Measurements from ENCODE around the gene CAMSAP1.

CAMSAP1 gene

DNA sequence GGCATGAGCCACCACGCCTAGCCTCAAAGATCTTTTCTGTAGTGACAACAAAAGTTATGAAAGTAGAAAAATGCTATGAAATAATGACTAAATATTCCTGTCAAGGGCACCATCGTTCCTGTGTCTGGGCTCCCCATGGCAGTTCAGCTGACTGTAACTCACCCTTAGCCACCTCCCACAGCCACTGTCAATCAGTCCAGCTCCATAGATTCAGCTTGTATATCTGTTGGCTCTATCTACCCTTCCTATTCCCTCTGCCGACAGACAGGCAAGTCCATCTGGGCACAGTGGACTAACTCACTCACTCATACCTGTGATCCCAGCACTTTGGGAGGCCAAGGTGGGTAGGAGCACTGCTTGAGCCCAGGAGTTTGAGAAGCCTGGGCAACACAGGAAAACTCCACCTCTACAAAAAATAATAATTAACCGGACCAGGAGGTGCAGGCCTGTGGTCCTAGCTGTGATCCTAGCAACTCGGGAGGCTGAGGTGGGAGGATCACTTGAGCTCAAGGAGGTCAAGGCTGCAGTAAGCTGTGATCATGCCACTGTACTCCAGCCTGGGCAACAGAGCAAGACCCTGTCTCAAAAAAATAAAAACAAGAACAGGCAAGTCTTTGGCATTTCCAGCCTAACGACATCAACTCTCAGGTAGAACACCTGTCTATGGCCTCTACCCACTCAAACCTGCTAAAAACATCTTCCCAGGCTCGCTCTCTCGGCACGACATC is 6.2 kb downstream of the CAMSAP1 start:
- no peak for TF ChIP-seq USF1 (IDR thresholded peaks at IDR 0.05)
- no peak for TF ChIP-seq TCF12 (IDR thresholded peaks at IDR 0.05; ENCODE audit: low read depth)
- no peak for TF ChIP-seq TEAD4 (IDR thresholded peaks at IDR 0.05)
- TF ChIP-seq RAD21 (IDR thresholded peaks at IDR 0.05; ENCODE audit: low read depth): no peak

DNA sequence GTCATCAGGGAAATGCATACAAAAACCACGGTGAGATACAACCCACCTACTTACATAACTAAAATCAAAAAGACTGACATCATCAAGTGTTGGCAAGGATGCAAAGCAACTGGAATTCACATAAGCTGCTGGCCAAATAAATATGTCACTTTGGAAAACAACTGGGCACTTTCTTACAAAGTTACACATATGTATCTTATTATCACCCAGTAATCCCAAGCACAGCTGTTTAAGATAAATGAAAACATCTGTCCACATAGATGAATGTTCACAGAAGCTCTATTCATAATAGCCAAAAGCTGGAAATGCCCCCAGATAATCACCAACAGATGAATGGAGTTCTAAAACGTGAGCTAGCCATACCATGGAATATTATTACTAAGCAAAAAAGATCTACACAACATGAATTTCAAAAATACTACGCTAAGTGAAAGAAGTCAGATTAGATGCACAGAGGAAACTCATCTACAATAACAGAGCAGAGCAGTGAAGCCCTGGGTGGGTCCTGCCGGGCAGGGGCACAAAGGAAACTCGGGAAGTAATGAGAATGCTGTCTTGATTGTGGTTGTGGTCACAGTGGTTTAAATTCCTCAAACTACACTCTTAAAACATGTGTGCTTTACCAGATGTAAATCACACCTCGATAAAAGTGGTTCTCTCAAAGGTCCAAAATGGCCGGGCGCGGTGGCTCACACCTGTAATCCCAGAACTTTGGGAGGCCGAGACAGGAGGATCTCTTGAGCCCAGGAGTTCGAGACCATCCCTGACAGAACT is 8.5 kb downstream of the CAMSAP1 start:
- TF ChIP-seq RAD21 (IDR thresholded peaks at IDR 0.05; ENCODE audit: low read depth) (no peak), TEAD4 (IDR thresholded peaks at IDR 0.05) (no peak), USF1 (IDR thresholded peaks at IDR 0.05) (no peak), EP300 (IDR thresholded peaks at IDR 0.05; ENCODE audit: borderline replicate concordance) (no peak), YY1 (IDR thresholded peaks at IDR 0.05; ENCODE audit: low read depth) (no peak), CREB1 (IDR thresholded peaks at IDR 0.05; ENCODE audit: low read depth) (no peak), NFIC (IDR thresholded peaks at IDR 0.05) (no peak), FOXM1 (IDR thresholded peaks at IDR 0.05; ENCODE audit: borderline replicate concordance, low read depth) (no peak), CEBPB (IDR thresholded peaks at IDR 0.05) (no peak), REST (IDR thresholded peaks at IDR 0.05; ENCODE audit: low read depth) (no peak), TCF12 (IDR thresholded peaks at IDR 0.05; ENCODE audit: low read depth) (no peak), EGR1 (IDR thresholded peaks at IDR 0.05) (no peak), ZBTB7A (IDR thresholded peaks at IDR 0.05; ENCODE audit: low read depth) (no peak), TAF1 (IDR thresholded peaks at IDR 0.05; ENCODE audit: low read depth) (no peak)
- TF ChIP-seq, protein P1, sequence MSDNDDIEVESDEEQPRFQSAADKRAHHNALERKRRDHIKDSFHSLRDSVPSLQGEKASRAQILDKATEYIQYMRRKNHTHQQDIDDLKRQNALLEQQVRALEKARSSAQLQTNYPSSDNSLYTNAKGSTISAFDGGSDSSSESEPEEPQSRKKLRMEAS (IDR thresholded peaks at IDR 0.05): no peak

GRCh38 chr9:135896626-135897025 is 10.7 kb downstream of the CAMSAP1 start:
- no peak for TF ChIP-seq CEBPB (IDR thresholded peaks at IDR 0.05)
- TF ChIP-seq ZBTB7A (IDR thresholded peaks at IDR 0.05; ENCODE audit: low read depth): no peak
- TF ChIP-seq EGR1 (IDR thresholded peaks at IDR 0.05): no peak
- no peak for TF ChIP-seq USF1 (IDR thresholded peaks at IDR 0.05)
- no peak for TF ChIP-seq NFIC (IDR thresholded peaks at IDR 0.05)
- TF ChIP-seq RAD21 (IDR thresholded peaks at IDR 0.05; ENCODE audit: low read depth): no peak
- no peak for TF ChIP-seq TEAD4 (IDR thresholded peaks at IDR 0.05)
- no peak for TF ChIP-seq EP300 (IDR thresholded peaks at IDR 0.05; ENCODE audit: borderline replicate concordance)
- TF ChIP-seq TCF12 (IDR thresholded peaks at IDR 0.05; ENCODE audit: low read depth): no peak
- TF ChIP-seq FOXM1 (IDR thresholded peaks at IDR 0.05; ENCODE audit: borderline replicate concordance, low read depth): no peak
- no peak for TF ChIP-seq TAF1 (IDR thresholded peaks at IDR 0.05; ENCODE audit: low read depth)
- TF ChIP-seq, protein P1 (IDR thresholded peaks at IDR 0.05): no peak

DNA sequence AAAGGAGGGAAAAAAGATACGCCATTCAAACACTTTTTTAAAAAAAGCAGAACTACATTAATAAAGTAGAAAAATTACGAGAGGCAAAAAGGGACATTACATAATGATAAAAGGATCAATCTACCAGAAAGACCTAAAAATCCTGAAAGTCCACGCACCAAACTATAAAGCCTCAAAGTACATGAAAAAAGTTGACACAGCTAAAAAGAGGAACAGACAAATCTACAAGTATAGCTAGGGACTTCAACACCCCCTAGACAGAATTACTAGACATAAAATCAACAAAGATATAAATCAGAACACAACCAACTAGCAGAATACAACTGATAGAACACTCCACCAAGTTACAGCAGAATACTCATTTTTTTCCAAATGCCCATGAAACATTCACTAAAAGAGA is 11.1 kb downstream of the CAMSAP1 start:
- TF ChIP-seq CREB1 (IDR thresholded peaks at IDR 0.05; ENCODE audit: low read depth) (no peak), USF1 (IDR thresholded peaks at IDR 0.05) (no peak), EGR1 (IDR thresholded peaks at IDR 0.05) (no peak), TAF1 (IDR thresholded peaks at IDR 0.05; ENCODE audit: low read depth) (no peak), TEAD4 (IDR thresholded peaks at IDR 0.05) (no peak), EP300 (IDR thresholded peaks at IDR 0.05; ENCODE audit: borderline replicate concordance) (no peak), YY1 (IDR thresholded peaks at IDR 0.05; ENCODE audit: low read depth) (no peak), NFIC (IDR thresholded peaks at IDR 0.05) (no peak), CEBPB (IDR thresholded peaks at IDR 0.05) (no peak), REST (IDR thresholded peaks at IDR 0.05; ENCODE audit: low read depth) (no peak), FOXM1 (IDR thresholded peaks at IDR 0.05; ENCODE audit: borderline replicate concordance, low read depth) (no peak), RAD21 (IDR thresholded peaks at IDR 0.05; ENCODE audit: low read depth) (no peak), ZBTB7A (IDR thresholded peaks at IDR 0.05; ENCODE audit: low read depth) (no peak), TCF12 (IDR thresholded peaks at IDR 0.05; ENCODE audit: low read depth) (no peak)
- TF ChIP-seq, protein P1 (IDR thresholded peaks at IDR 0.05): no peak
